Breast epithelium (tissue), 3 donors: ENCODE data around the gene DSE.

Experiments used
- POLR2A ChIP-seq: fragments of 450-650 bp; IDR thresholded peaks from one replicate; pipeline ENCODE4 v1.6.1; 2016; ENCODE audit warnings: antibody characterized with exemption, mild to moderate bottlenecking, moderate library complexity
- POLR2AphosphoS5 ChIP-seq, 3 donors: sonication (generic); formaldehyde crosslinking; IDR thresholded peaks; one replicate each; pipeline ENCODE4 v1.6.1; 2017; ENCODE audit warnings: antibody characterized with exemption in 3 of 3
- TF ChIP-seq, protein P1 (sequence below), 3 donors: fragments of 450-650 bp; IDR thresholded peaks; one replicate each; pipeline ENCODE4 v1.5.1; 2016 to 2017; ENCODE audit warnings: antibody characterized with exemption in 3 of 3, mild to moderate bottlenecking in 3 of 3, moderate library complexity in 3 of 3

- TF ChIP-seq, protein P1, sequence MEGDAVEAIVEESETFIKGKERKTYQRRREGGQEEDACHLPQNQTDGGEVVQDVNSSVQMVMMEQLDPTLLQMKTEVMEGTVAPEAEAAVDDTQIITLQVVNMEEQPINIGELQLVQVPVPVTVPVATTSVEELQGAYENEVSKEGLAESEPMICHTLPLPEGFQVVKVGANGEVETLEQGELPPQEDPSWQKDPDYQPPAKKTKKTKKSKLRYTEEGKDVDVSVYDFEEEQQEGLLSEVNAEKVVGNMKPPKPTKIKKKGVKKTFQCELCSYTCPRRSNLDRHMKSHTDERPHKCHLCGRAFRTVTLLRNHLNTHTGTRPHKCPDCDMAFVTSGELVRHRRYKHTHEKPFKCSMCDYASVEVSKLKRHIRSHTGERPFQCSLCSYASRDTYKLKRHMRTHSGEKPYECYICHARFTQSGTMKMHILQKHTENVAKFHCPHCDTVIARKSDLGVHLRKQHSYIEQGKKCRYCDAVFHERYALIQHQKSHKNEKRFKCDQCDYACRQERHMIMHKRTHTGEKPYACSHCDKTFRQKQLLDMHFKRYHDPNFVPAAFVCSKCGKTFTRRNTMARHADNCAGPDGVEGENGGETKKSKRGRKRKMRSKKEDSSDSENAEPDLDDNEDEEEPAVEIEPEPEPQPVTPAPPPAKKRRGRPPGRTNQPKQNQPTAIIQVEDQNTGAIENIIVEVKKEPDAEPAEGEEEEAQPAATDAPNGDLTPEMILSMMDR (IDR thresholded peaks at IDR 0.05) = no peak
- no peak for TF ChIP-seq POLR2AphosphoS5 (IDR thresholded peaks at IDR 0.05)
- TF ChIP-seq POLR2A = no peak
These were observed 62.5 kb downstream of the DSE start for GRCh38 chr6:116433206-116433712.
